ENCODE results near the gene PHF3. TPM values are rescaled to one million over a fixed set of nuclear protein-coding genes. Genes with fewer than 3 reads are reported as not detected.

Gene PHF3
- total and polyA plus RNA-seq, 2 experiments from 2014 or later: 37.1 to 77.3 TPM

DNA sequence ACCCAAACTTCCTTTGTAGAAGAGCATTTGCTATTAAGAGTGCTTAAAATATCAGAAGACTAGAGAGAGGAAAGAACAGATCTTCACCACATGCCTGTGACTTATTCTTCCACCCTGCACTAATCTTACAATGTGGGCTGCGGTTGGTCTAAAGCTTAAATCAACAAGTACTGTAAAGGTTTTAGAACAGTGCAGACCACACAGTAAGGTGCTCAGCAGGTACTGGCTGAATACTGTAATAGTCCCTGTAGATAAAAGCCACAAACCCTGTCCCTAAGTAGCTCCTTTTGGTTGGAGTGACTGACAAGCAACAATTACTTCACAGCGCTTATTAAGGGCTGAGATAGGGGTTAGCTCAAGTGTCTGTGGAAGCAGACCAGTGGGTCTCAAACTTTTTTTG, 972 bp upstream of the PHF3 start (continued):
- TF ChIP-seq, protein P1, sequence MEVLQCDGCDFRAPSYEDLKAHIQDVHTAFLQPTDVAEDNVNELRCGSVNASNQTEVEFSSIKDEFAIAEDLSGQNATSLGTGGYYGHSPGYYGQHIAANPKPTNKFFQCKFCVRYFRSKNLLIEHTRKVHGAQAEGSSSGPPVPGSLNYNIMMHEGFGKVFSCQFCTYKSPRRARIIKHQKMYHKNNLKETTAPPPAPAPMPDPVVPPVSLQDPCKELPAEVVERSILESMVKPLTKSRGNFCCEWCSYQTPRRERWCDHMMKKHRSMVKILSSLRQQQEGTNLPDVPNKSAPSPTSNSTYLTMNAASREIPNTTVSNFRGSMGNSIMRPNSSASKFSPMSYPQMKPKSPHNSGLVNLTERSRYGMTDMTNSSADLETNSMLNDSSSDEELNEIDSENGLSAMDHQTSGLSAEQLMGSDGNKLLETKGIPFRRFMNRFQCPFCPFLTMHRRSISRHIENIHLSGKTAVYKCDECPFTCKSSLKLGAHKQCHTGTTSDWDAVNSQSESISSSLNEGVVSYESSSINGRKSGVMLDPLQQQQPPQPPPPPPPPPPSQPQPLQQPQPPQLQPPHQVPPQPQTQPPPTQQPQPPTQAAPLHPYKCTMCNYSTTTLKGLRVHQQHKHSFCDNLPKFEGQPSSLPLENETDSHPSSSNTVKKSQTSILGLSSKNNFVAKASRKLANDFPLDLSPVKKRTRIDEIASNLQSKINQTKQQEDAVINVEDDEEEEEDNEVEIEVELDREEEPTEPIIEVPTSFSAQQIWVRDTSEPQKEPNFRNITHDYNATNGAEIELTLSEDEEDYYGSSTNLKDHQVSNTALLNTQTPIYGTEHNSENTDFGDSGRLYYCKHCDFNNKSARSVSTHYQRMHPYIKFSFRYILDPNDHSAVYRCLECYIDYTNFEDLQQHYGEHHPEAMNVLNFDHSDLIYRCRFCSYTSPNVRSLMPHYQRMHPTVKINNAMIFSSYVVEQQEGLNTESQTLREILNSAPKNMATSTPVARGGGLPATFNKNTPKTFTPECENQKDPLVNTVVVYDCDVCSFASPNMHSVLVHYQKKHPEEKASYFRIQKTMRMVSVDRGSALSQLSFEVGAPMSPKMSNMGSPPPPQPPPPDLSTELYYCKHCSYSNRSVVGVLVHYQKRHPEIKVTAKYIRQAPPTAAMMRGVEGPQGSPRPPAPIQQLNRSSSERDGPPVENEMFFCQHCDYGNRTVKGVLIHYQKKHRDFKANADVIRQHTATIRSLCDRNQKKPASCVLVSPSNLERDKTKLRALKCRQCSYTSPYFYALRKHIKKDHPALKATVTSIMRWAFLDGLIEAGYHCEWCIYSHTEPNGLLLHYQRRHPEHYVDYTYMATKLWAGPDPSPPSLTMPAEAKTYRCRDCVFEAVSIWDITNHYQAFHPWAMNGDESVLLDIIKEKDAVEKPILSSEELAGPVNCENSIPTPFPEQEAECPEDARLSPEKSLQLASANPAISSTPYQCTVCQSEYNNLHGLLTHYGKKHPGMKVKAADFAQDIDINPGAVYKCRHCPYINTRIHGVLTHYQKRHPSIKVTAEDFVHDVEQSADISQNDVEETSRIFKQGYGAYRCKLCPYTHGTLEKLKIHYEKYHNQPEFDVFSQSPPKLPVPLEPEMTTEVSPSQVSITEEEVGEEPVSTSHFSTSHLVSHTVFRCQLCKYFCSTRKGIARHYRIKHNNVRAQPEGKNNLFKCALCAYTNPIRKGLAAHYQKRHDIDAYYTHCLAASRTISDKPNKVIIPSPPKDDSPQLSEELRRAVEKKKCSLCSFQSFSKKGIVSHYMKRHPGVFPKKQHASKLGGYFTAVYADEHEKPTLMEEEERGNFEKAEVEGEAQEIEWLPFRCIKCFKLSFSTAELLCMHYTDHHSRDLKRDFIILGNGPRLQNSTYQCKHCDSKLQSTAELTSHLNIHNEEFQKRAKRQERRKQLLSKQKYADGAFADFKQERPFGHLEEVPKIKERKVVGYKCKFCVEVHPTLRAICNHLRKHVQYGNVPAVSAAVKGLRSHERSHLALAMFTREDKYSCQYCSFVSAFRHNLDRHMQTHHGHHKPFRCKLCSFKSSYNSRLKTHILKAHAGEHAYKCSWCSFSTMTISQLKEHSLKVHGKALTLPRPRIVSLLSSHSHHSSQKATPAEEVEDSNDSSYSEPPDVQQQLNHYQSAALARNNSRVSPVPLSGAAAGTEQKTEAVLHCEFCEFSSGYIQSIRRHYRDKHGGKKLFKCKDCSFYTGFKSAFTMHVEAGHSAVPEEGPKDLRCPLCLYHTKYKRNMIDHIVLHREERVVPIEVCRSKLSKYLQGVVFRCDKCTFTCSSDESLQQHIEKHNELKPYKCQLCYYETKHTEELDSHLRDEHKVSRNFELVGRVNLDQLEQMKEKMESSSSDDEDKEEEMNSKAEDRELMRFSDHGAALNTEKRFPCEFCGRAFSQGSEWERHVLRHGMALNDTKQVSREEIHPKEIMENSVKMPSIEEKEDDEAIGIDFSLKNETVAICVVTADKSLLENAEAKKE (CRISPR knock-in tag; IDR thresholded peaks at IDR 0.05): no peak
- TF ChIP-seq NANOG (IDR thresholded peaks at IDR 0.05; ENCODE audit: borderline replicate concordance): no peak

DNA sequence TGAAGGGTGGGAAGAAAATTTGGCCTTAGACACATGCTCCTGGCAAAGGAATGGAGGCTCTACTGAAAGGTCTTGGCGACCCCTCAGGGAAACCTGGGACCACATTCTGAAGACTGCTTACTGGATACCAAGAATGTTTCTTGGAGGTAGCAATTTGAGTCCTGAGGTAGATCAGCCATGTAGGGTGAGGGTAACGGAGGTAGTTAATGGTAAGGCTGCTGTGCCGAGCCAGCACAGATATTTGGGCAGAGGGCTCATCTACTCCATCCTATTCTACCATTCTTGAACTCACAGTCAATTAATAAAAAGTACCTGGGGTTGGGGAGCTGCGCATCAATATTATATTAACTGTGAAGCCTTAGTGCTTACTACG, 401 bp upstream of the PHF3 start:
- peak overlapping the region; percentile 71 for H3K27ac Mint-ChIP-seq
- peak overlapping the region; percentile 82 for H3K4me3 Mint-ChIP-seq
- no peak for TF ChIP-seq ZNF331 (CRISPR knock-in tag; IDR thresholded peaks at IDR 0.05; ENCODE audit: low read depth)
- Histone ChIP-seq H3K27ac (ENCODE audit: low read depth) (peak overlapping the region; percentile 75; the same call in 1 of the 2 replicates), H3K79me2 (replicated peaks; ENCODE audit: insufficient read depth) (peaks cover 40% of the 10 kb centered on the region), H3K4me3 (peak overlapping the region; percentile 62), H4K20me1 (replicated peaks; ENCODE audit: insufficient read depth) (peaks cover 28% of the 10 kb centered on the region), H3F3A (replicated peaks; ENCODE audit: low read depth) (no peaks in the 10 kb centered on the region), H3K36me3 (ENCODE audit: insufficient read depth) (no peaks in the 10 kb centered on the region), H3K27me3 (ENCODE audit: insufficient read depth) (peaks cover 6% of the 10 kb centered on the region), H3K4me1 (ENCODE audit: insufficient read depth) (peaks cover 22% of the 10 kb centered on the region), H3K9me2 (ENCODE audit: insufficient read depth) (no peaks in the 10 kb centered on the region), H2AFZ (peak overlapping the region; percentile 98), H3K4me2 (peak overlapping the region; percentile 90)
- DNase-seq (ENCODE audit: low spot score): no peak
- peaks cover 41% of the 10 kb centered on the region for H3K4me1 Mint-ChIP-seq
- no peaks in the 10 kb centered on the region; the same call in 1 of the 3 replicates for H3K9me3 Mint-ChIP-seq
- peaks cover 5% of the 10 kb centered on the region for H3K27me3 Mint-ChIP-seq (ENCODE audit: insufficient read depth, low read depth, poor library complexity)
- peaks cover 4% of the 10 kb centered on the region; the same call in 1 of the 3 replicates for H3K36me3 Mint-ChIP-seq (ENCODE audit: low read depth)
- ATAC-seq: peak; percentile 25

DNA sequence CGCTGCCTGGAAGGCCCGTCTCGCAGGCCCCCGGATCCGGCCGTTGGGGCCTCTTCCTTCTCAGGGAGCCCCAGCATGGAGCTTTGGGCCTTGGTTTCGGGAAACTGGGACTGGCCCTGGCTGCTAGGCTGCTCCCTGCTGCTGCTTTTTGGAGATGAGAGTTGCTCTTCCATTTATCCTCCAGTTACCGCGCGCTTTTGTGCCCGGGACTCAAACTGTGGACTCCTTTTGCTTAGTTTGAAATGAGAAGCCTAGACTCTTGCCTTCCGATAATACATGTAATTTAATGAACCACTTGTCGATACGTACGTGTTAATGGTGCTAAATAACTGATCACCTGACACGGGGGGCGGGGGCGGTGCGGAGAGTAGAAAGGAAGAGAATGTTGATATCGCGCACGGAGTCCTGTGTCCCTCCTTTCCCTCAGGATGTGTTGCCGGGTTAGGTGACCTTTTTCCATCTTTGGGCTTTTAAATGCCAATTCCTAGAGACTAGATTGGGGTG, 968 bp downstream of the PHF3 start:
- peak overlapping the region; percentile 94 for H3K27ac ChIP-seq (ENCODE audit: low read depth)
- peaks cover 22% of the 10 kb centered on the region for H3K4me1 ChIP-seq (ENCODE audit: insufficient read depth)
- peaks cover 4% of the 10 kb centered on the region; the same call in 1 of the 3 replicates for H3K36me3 Mint-ChIP-seq (ENCODE audit: low read depth)
- H3K36me3 ChIP-seq (ENCODE audit: insufficient read depth): no peaks in the 10 kb centered on the region
- H3K79me2 ChIP-seq (replicated peaks; ENCODE audit: insufficient read depth): peaks cover 53% of the 10 kb centered on the region
- peaks cover 36% of the 10 kb centered on the region for H4K20me1 ChIP-seq (replicated peaks; ENCODE audit: insufficient read depth)
- peaks cover 6% of the 10 kb centered on the region for H3K27me3 ChIP-seq (ENCODE audit: insufficient read depth)
- peaks cover 6% of the 10 kb centered on the region for H3K27me3 Mint-ChIP-seq (ENCODE audit: insufficient read depth, low read depth, poor library complexity)
- H3K27ac Mint-ChIP-seq: peak overlapping the region; percentile 98
- H3K9me3 Mint-ChIP-seq: no peaks in the 10 kb centered on the region; the same call in 1 of the 3 replicates
- H2AFZ ChIP-seq: peak overlapping the region; percentile 35; the same call in 1 of the 2 replicates
- H3K4me1 Mint-ChIP-seq: peaks cover 50% of the 10 kb centered on the region
- H3K9me2 ChIP-seq (ENCODE audit: insufficient read depth): no peaks in the 10 kb centered on the region
- DNase-seq (ENCODE audit: low spot score): peak; percentile 75
- peak overlapping the region; percentile 82 for H3K4me2 ChIP-seq
- H3K4me3 Mint-ChIP-seq: peak overlapping the region; percentile 99
- ATAC-seq: peak; percentile 9
- H3K4me3 ChIP-seq: peak overlapping the region; percentile 62
- H3F3A ChIP-seq (replicated peaks; ENCODE audit: low read depth): no peaks in the 10 kb centered on the region
- TF ChIP-seq, protein P2, sequence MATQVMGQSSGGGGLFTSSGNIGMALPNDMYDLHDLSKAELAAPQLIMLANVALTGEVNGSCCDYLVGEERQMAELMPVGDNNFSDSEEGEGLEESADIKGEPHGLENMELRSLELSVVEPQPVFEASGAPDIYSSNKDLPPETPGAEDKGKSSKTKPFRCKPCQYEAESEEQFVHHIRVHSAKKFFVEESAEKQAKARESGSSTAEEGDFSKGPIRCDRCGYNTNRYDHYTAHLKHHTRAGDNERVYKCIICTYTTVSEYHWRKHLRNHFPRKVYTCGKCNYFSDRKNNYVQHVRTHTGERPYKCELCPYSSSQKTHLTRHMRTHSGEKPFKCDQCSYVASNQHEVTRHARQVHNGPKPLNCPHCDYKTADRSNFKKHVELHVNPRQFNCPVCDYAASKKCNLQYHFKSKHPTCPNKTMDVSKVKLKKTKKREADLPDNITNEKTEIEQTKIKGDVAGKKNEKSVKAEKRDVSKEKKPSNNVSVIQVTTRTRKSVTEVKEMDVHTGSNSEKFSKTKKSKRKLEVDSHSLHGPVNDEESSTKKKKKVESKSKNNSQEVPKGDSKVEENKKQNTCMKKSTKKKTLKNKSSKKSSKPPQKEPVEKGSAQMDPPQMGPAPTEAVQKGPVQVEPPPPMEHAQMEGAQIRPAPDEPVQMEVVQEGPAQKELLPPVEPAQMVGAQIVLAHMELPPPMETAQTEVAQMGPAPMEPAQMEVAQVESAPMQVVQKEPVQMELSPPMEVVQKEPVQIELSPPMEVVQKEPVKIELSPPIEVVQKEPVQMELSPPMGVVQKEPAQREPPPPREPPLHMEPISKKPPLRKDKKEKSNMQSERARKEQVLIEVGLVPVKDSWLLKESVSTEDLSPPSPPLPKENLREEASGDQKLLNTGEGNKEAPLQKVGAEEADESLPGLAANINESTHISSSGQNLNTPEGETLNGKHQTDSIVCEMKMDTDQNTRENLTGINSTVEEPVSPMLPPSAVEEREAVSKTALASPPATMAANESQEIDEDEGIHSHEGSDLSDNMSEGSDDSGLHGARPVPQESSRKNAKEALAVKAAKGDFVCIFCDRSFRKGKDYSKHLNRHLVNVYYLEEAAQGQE (IDR thresholded peaks at IDR 0.05; ENCODE audit: unreplicated experiment): no peak
- no peak for TF ChIP-seq EZH2 (IDR thresholded peaks at IDR 0.05; ENCODE audit: low read depth, unreplicated experiment)
- TF ChIP-seq POLR2AphosphoS5 (IDR thresholded peaks at IDR 0.05; ENCODE audit: low read depth): no peak
